ENCODE data around the gene SNX25. TPM values are rescaled to one million over a fixed set of nuclear protein-coding genes. Genes with fewer than 3 reads are reported as not detected.
"Not testable (repeated sequence)": the region's sequence is repeated elsewhere in the genome, so short reads cannot be mapped to it uniquely, and the experiment has no call there.

The SNX25 gene
- total RNA-seq, 3 donors from 2014 or later (not counting 1 experiment from before 2014, with no cell fraction given): 15.5 to 18.0 (median 16.6) TPM

DNA sequence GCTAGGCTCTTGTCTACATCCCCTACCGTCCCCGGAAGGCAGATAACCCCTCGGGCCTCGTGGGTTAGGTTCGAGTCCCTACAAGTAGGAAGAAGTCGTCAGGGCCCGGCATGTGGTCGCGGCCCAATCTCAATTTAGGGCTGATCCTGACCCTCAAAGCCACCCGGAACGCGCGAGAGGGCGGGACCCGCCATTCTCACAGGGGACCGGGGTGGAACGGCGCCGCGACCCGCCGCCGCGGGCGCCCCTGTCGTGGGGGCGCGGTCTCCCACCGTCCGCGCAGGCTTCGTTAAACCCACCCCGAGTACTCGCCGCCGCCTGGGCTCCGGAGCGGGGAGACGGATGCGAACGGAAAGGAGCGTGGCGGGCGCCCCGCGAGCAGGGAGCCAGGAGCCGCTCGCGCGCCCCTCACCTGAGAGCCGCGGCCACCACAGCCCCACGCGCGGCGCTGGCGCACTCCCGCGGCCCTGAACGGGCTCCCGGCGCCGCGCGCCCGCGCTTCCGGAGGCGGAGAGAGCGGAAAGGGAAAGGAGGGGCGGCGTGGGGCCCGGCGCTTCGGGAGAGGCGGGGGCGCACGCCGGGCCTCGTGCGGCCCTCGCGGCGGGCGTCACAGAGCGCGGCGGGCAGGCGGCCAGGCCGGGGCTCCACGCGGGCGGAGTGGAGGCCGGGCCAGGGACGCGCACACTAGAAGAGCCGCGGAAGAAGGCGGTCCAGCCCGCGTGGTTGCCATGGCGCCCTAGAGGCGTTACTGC, 5.7 kb upstream of the SNX25 start, which contains the start of gene CFAP97:
Gene CFAP97 (minus strand): TSS at position 515 of the 752 bp plus-strand sequence. CDS start 12,804 bp downstream, outside the sequence.
- WGBS (ENCODE audit: insufficient coverage): under 1% methylated on average over 103 of the region's 103 CpGs
- no peaks in the 10 kb centered on the region for H3K36me3 Mint-ChIP-seq
- no peak for TF ChIP-seq CTCF (IDR thresholded peaks at IDR 0.05)
- peak within 1 kb of the TSS; percentile 93 to 96 for H3K27ac Mint-ChIP-seq
- Histone ChIP-seq H3K27me3 (ENCODE audit: control insufficient read depth, insufficient read depth, low read length) (no peaks in the 10 kb centered on the region), H3K27ac (ENCODE audit: low read length) (peak within 1 kb of the TSS; percentile 87), H3K4me3 (ENCODE audit: low read length) (peak within 1 kb of the TSS; percentile 74), H3K4me1 (ENCODE audit: control insufficient read depth, insufficient read depth, low read length) (peaks cover 29% of the 10 kb centered on the region), H3K9me3 (ENCODE audit: control insufficient read depth, insufficient read depth, low read length) (no peaks in the 10 kb centered on the region), H3K36me3 (ENCODE audit: control insufficient read depth, insufficient read depth, low read length) (no peaks in the 10 kb centered on the region)
- no peaks in the 10 kb centered on the region for H3K9me3 Mint-ChIP-seq
- H3K4me3 Mint-ChIP-seq: peak within 1 kb of the TSS; percentile 97
- H3K27me3 Mint-ChIP-seq (ENCODE audit: low read depth in 2 of 2): no peaks in the 10 kb centered on the region
- intact Hi-C loops (cut with micrococcal nuclease): loop anchor here (1.0 to 10.0 kb wide), 5 partner anchors 61 to 1696 kb away; partner anchors contain the start of genes CASP3, ING2, LRP2BP and PRIMPOL
- ATAC-seq (peak; percentile 86 to 94 (median 90)), DNase-seq (peak; percentile 80 to 94)
- H3K4me1 Mint-ChIP-seq: peaks cover 33 to 44% of the 10 kb centered on the region in 2 donors

DNA sequence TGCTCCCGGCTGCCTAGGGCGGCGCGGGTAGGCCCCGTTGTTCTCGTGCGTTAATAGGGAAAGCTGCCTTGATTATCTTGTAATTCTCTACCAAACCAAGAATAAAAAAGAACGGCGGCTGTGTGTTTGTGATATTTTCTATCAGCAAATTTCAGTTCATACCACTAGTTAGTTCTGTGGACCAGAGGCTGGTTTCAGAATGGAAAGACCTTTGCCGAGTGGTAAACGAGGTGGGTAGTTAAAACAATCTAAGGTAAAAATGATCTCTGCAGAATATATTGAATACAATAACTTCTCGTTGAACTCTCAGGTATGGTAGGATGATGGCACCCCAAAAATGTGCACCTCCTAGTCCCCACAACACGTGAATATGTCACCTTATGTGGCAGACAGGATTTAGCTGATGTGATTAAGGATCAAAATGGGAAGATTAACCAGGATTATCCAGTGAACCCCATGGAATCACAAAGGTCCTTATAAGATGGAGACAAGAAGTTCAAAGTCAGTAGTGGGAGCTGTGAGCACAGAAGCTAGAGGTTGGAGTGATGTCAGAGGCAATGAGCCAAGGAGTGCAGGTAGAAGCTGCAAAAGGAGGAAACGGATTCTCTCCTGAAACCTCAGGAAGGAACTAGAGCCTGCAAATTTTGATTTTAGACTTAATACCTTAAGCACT, 5.0 kb upstream of the SNX25 start:
- no peaks in the 10 kb centered on the region for H3K36me3 Mint-ChIP-seq
- H3K27ac Mint-ChIP-seq: peak overlapping the region; percentile 93 to 96
- no peaks in the 10 kb centered on the region for H3K27me3 Mint-ChIP-seq (ENCODE audit: low read depth in 2 of 2)
- Histone ChIP-seq H3K4me3 (ENCODE audit: low read length) (peak overlapping the region; percentile 74), H3K27ac (ENCODE audit: low read length) (peak overlapping the region; percentile 87), H3K27me3 (ENCODE audit: control insufficient read depth, insufficient read depth, low read length) (no peaks in the 10 kb centered on the region), H3K9me3 (ENCODE audit: control insufficient read depth, insufficient read depth, low read length) (no peaks in the 10 kb centered on the region), H3K36me3 (ENCODE audit: control insufficient read depth, insufficient read depth, low read length) (no peaks in the 10 kb centered on the region), H3K4me1 (ENCODE audit: control insufficient read depth, insufficient read depth, low read length) (peaks cover 35% of the 10 kb centered on the region)
- no peak for ATAC-seq
- no peak for TF ChIP-seq CTCF (IDR thresholded peaks at IDR 0.05)
- peak overlapping the region; percentile 97 for H3K4me3 Mint-ChIP-seq
- 8% methylated on average over 8 of the region's 14 CpGs for WGBS (ENCODE audit: insufficient coverage)
- H3K9me3 Mint-ChIP-seq: no peaks in the 10 kb centered on the region
- peak in 1 of 2 donors; percentile 40 for DNase-seq
- intact Hi-C loops (cut with micrococcal nuclease): loop anchor here (1.0 to 10.0 kb wide), 4 partner anchors 191 to 1697 kb away; partner anchors contain the start of genes CASP3, ING2, LRP2BP and PRIMPOL
- H3K4me1 Mint-ChIP-seq: peaks cover 39 to 50% of the 10 kb centered on the region in 2 donors

DNA sequence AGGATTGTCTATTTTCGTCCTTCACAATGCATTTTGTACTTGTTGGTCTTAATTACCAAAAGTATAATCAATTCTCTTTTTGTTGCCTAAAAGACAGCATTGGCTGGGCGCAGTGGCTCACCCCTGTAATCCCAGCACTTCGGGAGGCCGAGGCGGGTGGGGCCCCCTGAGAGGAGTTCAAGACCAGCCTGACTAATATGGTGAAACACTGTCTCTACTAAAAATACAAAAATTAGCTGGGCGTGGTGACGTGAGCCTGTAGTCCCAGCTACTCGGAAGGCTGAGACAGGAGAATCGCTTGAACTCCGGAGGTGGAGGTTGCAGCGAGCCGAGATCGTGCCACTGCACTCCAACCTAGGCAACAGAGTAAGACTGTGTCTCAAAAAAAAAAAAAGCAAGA, 4.3 kb upstream of the SNX25 start:
- Mint-ChIP-seq H3K4me1 (peaks cover 34 to 46% of the 10 kb centered on the region in 2 donors), H3K27ac (peak overlapping the region; percentile 93 to 96)
- WGBS (ENCODE audit: insufficient coverage): 85% methylated on average over 13 of the region's 13 CpGs
- H3K9me3 Mint-ChIP-seq; H3K27me3 Mint-ChIP-seq (ENCODE audit: low read depth in 2 of 2); H3K27me3 ChIP-seq (ENCODE audit: control insufficient read depth, insufficient read depth, low read length); H3K4me3 ChIP-seq (ENCODE audit: low read length); DNase-seq; H3K4me3 Mint-ChIP-seq; H3K27ac ChIP-seq (ENCODE audit: low read length); H3K36me3 ChIP-seq (ENCODE audit: control insufficient read depth, insufficient read depth, low read length); H3K9me3 ChIP-seq (ENCODE audit: control insufficient read depth, insufficient read depth, low read length); H3K36me3 Mint-ChIP-seq; ATAC-seq: not testable (repeated sequence)
- peaks cover 35% of the 10 kb centered on the region for H3K4me1 ChIP-seq (ENCODE audit: control insufficient read depth, insufficient read depth, low read length)
- intact Hi-C loops (cut with micrococcal nuclease): loop anchor here (10.0 kb wide), 1 partner anchor 220 kb away; the partner anchor contains the start of gene UFSP2

Data from natural killer cell (primary cell).